Measurements from ENCODE around the gene FAM72A.
"Not testable (repeated sequence)": the region's sequence is repeated elsewhere in the genome, so short reads cannot be mapped to it uniquely, and the experiment has no call there.

The FAM72A gene

DNA sequence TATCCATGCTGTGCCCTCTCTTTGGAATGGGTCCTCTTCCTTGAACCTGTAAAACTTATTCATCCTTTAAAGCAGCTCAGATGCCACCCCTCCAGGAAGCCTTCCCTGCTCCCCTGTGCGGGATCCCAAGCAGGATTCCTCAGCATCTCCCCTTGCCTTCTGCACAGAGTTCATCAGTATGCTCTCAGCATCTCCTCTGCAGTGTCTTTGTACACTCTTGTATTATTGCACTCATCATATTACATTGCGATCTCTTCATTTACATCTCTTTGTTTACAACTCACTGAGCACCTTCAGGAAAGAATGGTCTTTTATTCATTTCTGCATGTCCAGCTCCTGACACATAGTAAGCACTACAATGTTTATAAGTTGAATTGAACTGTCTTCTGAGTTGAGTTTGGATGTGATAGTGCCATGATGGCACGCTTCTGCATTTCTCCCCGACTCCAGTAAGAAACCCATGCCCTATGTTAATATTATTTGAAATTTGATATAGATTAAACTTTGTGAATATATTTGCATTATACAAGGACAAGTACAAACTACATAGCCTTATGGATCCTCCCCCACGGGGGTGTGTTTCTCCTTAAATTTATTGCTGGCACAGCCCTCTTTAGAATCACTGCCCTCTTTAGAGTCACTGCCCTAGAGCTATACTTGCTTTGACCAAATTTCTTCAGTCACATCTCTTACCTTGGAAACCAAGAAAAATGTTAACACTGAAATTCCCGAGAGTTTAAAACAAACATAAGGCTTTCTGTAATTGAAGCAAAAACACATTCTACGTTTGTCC lies 13.2 kb upstream of the FAM72A start:
- not testable (repeated sequence) for DNase-seq (ENCODE audit: low read depth)

DNA sequence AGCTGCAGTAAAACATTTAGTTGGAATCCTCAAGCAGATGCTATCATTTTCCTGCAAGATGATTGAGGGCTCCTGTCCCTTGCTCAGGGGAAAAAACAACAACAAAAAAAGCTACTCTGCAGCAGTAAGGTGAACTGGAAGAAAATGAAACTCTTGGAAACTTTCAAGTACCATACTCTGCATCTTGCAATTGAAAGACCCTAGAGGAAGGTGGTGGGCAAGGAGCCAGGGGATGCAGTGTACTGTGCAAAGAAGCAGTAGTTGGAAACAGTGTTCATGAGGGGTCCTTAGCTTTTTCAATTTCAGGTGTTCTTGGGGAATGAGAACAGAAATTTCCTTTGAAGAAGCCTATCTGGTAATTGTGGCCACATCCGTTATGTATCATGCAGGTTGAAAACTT lies 8.2 kb upstream of the FAM72A start:
- DNase-seq (ENCODE audit: low read depth) = not testable (repeated sequence)

DNA sequence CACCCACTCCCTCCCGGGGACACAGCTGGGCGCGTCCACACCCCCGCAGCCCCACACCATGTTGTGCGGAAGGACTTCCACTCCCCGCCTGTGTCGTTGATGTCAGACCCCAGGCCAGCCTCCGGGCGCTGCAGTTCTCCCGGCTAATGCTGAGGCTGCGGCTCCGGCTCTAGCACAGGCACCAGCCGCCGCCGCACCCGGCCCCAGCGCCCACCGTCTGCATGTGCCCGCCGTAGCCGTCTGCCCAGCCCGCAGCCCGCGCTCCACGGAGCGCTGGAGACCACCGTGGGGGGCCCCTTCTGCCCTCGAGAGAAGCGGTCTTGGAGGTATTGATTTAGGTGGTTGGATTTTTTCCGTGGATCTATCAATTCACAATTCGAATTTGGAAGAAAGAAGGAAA lies 2.9 kb upstream of the FAM72A start:
- not testable (repeated sequence) for DNase-seq (ENCODE audit: low read depth)

DNA sequence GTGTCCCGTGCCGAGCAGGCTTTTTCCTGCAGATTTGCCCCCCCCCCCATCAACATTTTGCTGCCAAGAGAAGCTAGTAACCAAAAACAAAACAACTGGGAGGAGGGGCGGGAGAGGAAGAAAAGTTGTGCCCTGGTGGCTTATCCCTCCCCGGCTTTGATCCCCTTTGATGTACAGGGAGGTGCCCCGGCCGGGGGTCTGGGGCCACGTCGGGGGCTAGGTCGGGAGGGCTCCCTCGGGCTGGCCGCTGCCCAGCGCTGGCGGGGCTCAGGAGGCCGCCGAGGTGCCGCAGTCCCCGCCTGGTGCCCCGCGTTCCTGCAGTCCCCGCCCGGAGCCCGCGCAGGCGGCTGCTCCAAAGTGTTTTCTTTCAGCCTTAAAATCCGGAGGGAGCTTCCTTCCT lies 2.2 kb upstream of the FAM72A start:
- DNase-seq (ENCODE audit: low read depth) = not testable (repeated sequence)

DNA sequence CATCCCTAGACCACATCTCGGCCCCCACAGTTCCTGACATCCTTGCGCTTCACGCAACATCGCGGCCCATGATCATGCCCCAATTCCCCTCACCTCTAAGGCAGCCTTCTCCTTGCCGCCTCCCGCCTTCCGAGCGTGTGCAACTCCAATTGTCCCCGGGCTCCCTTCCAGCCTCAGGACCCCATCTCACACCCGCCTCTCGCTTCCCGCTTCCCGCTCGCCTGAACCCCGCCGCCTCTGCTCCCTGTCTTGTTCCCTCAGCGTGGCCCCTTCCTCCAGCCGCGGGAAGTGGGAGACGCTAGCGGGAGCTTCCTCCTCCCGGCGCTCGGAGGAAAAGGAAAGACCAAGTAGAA lies 1.5 kb upstream of the FAM72A start:
- DNase-seq (ENCODE audit: low read depth) = not testable (repeated sequence)

DNA sequence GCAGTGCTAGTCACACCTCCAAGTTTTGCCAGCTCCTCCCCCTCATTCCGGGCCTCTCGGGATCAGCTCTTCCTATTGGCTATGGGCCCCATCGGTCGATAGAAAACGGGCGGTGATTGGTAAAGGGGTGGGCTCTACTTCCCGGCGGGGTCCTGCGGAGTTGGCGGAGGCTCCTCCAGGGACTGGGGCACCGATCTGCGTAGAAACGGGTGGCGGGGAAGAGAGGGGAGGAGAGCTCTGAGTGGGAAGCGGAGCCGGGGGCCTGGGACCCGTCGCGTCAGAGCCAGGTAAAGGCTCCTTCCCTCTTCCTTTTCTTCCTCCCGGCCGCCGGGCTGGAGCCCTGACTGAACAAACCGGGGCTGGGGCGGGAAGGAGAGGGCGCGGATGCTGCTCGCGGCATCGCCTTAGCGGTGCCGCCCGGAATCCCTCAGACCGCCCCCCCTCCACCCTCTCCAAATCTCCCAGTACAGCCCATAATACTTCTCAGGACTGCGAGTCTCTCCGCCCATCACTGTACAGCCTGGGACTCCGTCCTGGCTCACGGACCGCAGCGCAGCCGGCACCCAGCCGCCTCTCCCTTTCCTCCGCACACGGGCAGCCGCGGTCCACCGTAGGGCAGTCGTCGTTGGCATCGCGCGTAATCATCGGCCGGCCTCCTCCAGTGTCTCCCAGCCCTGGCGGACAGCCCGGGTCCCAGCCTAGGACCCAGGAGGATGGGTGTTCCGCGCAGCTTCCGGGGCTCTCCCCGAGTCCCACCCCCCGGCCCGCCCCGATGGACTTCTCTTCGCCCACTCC lies 922 bp upstream of the FAM72A start, which contains the start of gene SRGAP2:
TSS of gene SRGAP2 (plus strand) at position 178 of the 795 bp plus-strand sequence. CDS start 2,430 bp downstream, outside the sequence.
- DNase-seq (ENCODE audit: low read depth) = not testable (repeated sequence)

DNA sequence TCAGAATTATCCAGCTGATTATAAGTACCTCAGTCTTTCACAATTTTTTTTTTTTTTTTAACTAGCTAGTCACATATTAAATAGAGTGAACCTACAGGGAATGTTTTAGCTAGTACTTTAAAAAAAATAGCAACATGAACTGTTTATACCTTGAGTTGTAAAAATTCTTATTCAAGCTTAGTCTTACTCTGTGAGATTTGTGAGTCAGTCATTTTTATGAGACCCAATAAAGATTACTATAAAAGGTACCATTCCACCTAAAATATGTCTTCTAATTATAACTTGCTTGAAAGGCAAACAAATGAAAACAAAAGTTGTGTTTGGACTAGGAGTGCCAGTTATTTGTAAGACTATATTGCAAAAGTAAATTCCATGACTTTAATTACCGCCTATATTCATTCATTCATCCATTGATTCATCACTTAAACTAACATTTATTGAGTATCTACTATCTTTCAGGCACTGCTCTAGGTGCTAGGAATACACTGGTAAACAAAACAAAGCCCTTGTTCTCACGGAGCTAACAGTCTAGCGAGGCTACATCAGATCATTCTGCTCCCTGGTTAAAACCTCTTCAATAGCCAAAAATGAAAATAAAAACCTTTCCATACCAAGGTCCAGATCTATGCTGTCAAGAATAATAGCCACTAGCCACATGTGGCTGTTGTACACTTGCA lies 5.8 kb downstream of the FAM72A start:
- not testable (repeated sequence) for DNase-seq (ENCODE audit: low read depth)

DNA sequence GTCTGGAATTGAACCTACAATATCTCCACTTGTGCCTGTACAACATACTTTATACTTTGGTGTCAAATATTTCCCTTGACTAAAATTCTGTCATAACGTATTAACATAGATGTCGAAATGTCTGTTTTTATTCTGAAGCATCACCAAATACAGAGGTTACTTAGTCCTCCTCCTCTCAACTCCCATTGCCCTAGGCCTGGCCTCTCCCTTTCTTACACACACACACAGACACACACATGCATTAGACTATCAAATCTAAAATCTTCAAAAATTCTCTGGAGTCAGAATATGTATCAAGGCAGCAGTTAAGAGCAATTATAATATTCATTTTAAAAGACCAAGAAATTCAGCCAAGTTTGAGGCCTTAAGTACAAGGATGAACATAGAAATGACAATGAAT lies 7.5 kb downstream of the FAM72A start:
- not testable (repeated sequence) for DNase-seq (ENCODE audit: low read depth)

DNA sequence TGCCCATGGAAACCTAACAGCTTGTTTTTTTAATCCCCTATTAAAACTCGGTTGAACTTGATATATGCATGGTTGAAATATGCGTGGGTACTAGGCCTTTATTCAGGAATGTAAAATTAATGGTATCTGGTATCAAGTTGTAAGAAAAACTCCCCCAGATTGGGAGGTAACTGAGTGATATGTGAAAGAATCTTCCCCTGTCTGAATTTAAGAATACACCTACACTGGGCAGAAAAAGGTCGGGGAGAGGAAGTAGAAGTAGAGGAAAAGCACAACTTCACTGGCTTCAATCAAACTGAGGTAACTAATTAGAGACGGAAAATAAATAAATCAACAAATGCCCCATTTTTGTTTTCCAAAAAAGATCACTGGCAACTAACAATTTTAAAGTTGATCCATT lies 15.8 kb downstream of the FAM72A start:
- DNase-seq (ENCODE audit: low read depth) = not testable (repeated sequence)

DNA sequence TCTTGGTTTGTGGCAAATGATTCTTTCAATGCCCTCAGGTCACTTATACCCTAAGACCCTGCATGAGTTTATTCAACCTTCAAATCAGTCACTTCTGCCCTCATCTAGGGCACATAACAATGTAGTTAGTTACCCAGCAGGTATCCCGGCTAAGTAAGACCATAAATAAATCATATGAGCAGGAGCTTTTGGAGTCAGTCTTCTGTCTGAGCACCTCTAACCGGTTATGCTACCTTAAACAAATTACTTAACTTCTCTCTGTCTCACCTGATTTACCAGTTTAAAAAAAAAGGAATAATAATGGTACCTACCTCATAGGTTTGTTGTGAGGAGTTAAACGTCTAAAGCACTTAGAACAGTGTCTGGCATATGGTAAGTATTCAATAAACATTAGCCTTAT lies 16.9 kb downstream of the FAM72A start:
- not testable (repeated sequence) for DNase-seq (ENCODE audit: low read depth)

DNA sequence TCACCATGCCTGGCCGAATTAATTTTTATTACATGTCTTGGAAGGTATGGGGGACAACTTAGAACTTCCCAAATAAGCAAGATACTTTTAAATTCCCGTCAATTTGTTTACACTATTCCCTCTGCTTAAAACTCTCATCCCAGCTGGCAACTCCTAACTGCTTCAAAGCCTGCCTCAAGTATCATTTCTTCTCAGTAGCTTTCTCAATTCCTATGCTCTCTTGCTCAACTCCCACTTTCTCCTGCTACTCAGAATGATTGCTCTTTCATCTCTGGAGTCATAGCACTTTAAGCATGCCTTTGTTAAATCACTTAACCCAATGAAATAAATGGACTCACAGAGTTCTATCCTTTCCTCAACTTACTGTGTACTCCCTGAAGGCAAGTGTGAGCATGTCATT lies 18.9 kb downstream of the FAM72A start:
- not testable (repeated sequence) for DNase-seq (ENCODE audit: low read depth)

DNA sequence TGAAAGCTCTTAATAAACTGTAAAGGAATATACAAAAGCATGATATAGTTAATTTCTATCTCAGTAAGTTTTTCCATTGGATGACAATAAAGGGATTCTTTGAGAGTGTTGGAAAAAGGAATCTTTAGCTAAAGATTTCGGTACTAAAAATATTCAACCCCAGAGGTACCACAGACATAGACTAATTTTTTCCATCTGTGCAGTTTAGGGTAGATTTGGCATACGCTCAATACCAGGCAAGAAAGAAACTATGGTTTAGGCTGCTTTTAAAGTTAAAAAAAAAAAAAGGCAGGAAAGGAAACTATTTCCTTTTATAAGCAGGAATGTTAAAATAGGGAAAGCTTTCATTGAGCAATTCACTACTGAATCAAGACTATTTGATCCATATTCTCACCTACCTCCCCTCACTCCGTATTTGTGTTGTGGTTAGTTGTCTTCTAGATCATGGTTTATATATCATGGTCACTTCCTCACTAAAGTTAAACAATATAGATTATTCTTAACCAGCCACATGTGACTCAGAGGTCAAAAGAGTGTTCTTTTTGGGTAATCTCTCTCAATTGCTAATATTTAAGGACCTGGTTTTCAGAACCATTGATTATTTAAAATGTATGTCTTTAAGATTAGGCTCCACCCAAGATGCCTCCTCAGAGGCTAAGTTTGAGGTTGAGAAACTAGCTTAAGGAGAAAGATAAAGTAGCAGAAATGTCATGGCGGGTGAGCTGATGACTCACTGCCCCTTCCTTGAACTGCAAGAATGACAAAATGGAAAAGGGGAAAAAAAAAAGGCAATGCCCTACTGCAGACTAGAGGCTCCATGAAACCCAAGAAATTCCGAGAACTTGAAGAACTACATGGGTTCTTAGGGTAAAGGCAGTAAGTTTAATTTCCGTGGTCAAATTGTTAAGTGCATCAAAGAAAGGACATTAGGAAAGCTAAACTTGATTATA lies 20.0 kb downstream of the FAM72A start:
- not testable (repeated sequence) for DNase-seq (ENCODE audit: low read depth)

DNA sequence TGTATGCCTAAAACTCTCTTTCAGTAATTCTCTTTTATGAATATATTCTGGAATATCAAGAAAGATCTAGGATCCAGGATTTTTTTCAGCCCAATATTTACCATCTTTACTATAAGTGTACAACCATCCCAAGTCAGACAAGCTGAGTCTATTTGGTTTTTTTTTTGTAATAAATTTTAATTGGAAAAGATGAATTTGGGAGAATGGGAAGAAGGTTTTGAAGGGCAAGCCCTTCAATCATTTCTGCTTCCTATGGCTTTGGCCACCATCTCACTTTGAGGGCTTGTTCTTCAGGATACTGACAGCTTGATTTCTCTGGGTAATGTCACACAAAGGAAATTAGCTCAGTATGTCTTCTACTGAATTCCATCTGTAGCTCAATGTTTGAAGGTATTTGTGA lies 23.0 kb downstream of the FAM72A start:
- DNase-seq (ENCODE audit: low read depth) = not testable (repeated sequence)

DNA sequence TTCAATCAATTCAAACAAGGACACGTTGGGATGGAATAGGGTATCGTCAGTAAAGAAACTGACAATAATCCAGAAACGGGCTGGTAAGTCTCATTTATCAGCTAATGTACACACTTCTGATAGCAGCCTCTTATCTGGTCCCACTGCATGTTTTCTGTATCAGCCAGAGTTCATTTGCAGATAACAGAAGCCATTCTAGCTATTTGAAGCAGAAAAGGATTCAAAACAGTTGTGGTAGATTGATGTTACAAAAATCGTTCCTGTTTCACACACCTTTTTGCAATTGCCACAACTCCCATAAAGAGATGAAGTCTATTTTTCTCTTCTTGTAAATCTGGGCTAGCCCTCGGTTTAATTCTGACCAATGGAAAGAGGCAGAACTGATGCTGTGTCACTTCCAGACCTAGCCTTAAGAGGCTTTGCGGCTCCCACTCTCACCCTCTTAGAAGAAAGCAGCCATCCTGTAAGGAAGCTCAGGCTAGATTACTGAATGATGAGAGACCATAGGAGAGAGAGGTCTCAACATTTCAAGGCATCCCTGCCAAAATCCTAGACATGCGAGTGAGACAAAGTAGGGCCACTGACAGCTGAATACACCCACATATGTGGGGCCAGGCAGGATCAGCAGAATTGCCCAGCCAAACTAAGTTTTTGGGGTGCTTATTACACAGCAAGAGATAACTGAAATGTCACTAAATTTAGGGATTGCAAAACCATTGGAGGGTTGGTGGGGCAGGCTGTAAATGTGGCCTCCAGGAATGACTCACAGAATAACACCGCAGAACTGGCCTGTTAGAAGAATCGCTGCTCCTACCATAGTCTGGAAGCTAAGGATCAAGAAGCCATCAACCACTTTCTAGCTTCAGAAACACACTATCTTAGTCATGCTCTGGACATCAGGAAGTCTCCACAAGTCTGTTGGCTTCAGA lies 24.3 kb downstream of the FAM72A start:
- peak; percentile 48 for DNase-seq (ENCODE audit: low read depth)

DNA sequence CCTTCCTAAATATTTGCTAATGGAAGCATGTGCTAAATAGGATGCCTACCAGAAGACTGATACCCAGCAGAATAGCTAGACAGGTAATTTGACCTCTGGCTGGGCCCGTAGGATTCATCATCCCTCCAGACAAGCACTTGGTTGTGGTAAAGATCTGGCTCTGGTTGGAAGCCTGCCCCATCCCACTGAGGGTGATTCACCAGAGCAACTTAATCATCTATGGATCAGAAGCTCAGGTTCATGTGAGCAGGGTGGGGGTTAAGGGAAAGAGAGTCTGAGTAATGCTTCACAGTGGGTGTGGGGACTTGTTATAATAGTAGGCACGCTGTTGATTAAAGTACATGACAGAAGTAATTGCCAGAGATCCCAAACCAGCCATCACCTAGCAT lies 26.5 kb downstream of the FAM72A start:
- DNase-seq (ENCODE audit: low read depth) = not testable (repeated sequence)

DNA sequence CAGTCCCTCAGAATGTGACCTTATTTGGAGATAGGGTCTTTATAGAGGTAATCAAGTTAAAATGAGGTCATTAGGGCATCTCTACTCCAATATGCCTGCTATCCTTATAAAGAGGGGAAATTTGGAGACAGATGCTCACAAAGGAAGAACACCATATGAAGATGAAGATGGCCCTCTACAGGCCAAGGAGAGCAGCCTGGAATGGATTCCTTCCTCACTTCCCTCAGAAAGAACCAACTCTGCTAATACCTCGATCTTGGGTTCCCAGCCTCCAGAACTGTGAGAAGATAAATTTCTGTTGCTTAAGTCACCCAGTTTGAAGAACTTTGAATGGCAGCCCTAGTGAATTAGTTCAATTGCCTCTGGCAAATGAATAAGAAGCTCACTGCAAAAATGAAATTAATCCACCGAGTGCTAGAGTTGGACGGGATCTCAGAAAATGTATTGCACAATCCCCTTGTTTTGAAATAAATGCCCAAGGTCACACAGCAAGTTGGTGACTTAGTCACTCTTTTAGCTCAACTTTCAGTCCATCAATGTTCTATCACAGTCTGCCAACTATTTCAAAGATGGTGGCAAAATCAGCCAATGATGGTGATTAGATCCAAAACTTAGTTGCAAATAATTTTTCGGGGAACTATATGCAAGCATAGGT lies 27.1 kb downstream of the FAM72A start:
- peak; percentile 17 for DNase-seq (ENCODE audit: low read depth)

DNA sequence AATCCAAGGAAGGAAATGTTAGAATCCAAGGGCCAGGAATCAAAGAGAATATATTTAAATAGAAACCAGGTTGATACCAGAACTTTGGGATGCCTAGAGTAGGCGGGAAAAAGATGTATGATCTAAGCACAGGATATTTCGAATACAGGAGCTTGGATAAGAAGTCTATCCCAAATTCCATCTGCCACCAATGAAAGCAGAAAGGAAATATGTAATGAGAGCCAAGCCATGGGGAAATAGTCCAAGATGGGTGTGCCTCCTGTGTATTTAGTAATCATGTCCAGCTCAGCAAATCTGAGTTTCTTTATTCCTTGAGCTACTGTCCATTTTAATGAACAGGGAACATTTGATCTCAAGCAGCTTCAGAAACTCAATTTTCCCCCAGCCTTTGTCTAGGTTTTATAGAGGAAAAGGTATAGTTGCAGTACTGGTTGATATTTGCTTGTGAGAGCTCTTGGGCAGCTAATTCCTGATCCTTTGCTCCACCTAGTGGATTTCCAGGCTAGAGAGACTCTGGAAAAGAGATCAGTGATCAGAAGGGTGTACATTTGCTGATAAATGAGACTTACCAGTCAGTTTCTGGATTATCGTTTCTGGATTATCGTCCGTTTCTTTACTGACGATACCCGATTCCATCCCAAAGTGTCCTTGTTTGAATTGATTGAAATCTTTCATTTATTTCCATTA lies 28.3 kb downstream of the FAM72A start:
- not testable (repeated sequence) for DNase-seq (ENCODE audit: low read depth)

DNA sequence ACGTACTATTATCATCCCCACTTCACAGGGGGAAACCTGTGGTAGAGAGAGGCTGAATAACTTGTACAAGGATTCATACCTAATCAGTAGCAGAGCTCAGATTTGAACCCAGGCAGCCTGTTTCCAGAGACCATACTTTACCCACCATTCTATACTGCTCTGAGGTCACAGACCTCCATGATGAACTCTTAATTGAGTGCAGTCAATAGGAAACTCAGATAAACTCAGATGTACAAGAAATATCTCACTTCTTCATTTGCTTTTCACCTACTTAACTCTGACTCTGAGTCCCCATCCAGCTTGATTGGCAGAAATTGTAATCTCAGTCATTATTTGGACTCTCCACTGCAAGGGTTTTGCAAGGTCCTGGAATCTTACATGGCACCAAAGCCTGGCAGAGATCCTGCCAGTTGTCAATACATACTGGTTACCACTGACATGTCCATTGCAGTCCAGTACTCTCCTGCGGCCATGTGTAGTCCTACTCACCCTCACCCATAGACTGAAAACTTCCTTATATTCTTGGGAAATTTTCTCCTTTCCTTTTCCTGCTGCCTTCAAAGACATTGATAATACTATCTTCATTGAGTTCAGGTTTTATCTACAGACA lies 29.4 kb downstream of the FAM72A start:
- not testable (repeated sequence) for DNase-seq (ENCODE audit: low read depth)

DNA sequence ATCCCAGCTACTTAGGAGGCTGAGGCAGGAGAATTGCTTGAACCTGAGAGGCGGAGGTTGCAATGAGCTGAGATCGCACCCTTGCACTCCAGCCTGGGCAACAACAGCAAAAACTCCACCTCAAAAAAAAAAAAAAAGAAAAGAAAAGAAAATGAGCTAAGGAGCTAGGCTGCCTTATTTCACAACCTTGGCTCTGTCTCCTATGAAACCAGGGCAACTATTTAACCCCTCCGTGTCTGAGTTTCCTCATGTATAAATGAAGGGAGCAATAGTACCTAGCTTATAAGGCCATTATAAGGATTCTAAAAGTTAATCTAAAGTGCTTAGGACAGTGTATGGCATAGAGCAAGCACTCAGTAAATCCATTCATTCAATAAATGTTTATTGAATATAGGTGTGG lies 32.8 kb downstream of the FAM72A start:
- peak; percentile 15 for DNase-seq (ENCODE audit: low read depth)
